NB4 (cell line): ENCODE results near the gene AGBL1.

ENCODE experiments used
- DNase-seq: peaks from one replicate; pipeline ENCODE4 v3.0.0; 2010; ENCODE audit warnings: low read depth
- H3K4me3 ChIP-seq: one replicate; pipeline ENCODE4 v1.5.1; 2011; ENCODE audit warnings: mild to moderate bottlenecking, low read depth, low read length, moderate library complexity
- CTCF ChIP-seq: IDR thresholded peaks from one replicate; pipeline ENCODE4 v1.5.1; 2012; ENCODE audit warnings: low read depth, low read length
- MAX ChIP-seq: IDR thresholded peaks from 2 replicates; pipeline ENCODE4 v1.6.1; 2011; ENCODE audit warnings: low read depth, low read length
- MYC ChIP-seq: IDR thresholded peaks from 2 replicates; pipeline ENCODE4 v1.6.1; 2011; ENCODE audit warnings: low read depth, low read length
- POLR2A ChIP-seq: IDR thresholded peaks from 2 replicates; pipeline ENCODE4 v1.6.1; 2011; ENCODE audit warnings: mild to moderate bottlenecking; ENCODE audit not compliant: insufficient read length; ENCODE audit errors: extremely low read depth

Gene AGBL1

GRCh38 chr15:86852741-86853140, 773.1 kb downstream of the AGBL1 start:
- TF ChIP-seq CTCF (no peak), POLR2A (no peak), MYC (no peak), MAX (no peak)
- H3K4me3 ChIP-seq: no peak overlapping the region

GRCh38 chr15:86854176-86854575, 774.5 kb downstream of the AGBL1 start:
- DNase-seq: no peak
- TF ChIP-seq MYC: no peak
- TF ChIP-seq CTCF: no peak
- no peak overlapping the region for H3K4me3 ChIP-seq

More at GRCh38 chr15:86852741-86853140, 773.1 kb downstream of the AGBL1 start:
- no peak for DNase-seq

- H3K4me3 ChIP-seq: no peak overlapping the region
- TF ChIP-seq CTCF (no peak), MYC (no peak), POLR2A (no peak), MAX (no peak)
- DNase-seq: no peak
These were observed 775.9 kb downstream of the AGBL1 start for GRCh38 chr15:86855307-86856291.

- H3K4me3 ChIP-seq: no peak overlapping the region
- no peak for TF ChIP-seq POLR2A
- no peak for TF ChIP-seq CTCF
- TF ChIP-seq MAX: no peak
- TF ChIP-seq MYC: no peak
- DNase-seq: no peak
These were observed 778.0 kb downstream of the AGBL1 start for GRCh38 chr15:86857701-86858100.

- DNase-seq: no peak
- TF ChIP-seq MYC (no peak), CTCF (no peak), MAX (no peak), POLR2A (no peak)
- no peak overlapping the region for H3K4me3 ChIP-seq
These were observed 783.7 kb downstream of the AGBL1 start for GRCh38 chr15:86863226-86863915.
